ENCODE data around the gene RIOX2. TPM values are rescaled to one million over a fixed set of nuclear protein-coding genes. Genes with fewer than 3 reads are reported as not detected.

RIOX2 gene
- total RNA-seq, 1 donor from 2014 or later = 12.3 TPM

- Mint-ChIP-seq H3K27ac (ENCODE audit: unreplicated experiment) (no peak overlapping the region), H3K4me1 (ENCODE audit: low read depth, unreplicated experiment) (peaks cover 8% of the 10 kb centered on the region), H3K36me3 (ENCODE audit: unreplicated experiment) (no peaks in the 10 kb centered on the region), H3K9me3 (ENCODE audit: unreplicated experiment) (no peaks in the 10 kb centered on the region), H3K27me3 (ENCODE audit: unreplicated experiment) (peaks cover 2% of the 10 kb centered on the region), H3K4me3 (ENCODE audit: unreplicated experiment) (no peak overlapping the region)
- TF ChIP-seq CTCF (IDR thresholded peaks at IDR 0.05; ENCODE audit: partially characterized antibody, unreplicated experiment) = no peak
- DNase-seq = no peak
Measured at GRCh38 chr3:97957617-97958311, 14.5 kb downstream of the RIOX2 start.

GRCh38 chr3:97956051-97956450, 16.2 kb downstream of the RIOX2 start:
- Mint-ChIP-seq H3K4me1 (ENCODE audit: low read depth, unreplicated experiment) (no peaks in the 10 kb centered on the region), H3K9me3 (ENCODE audit: unreplicated experiment) (no peaks in the 10 kb centered on the region), H3K27me3 (ENCODE audit: unreplicated experiment) (peaks cover 2% of the 10 kb centered on the region), H3K4me3 (ENCODE audit: unreplicated experiment) (no peak overlapping the region), H3K27ac (ENCODE audit: unreplicated experiment) (no peak overlapping the region), H3K36me3 (ENCODE audit: unreplicated experiment) (no peaks in the 10 kb centered on the region)
- no peak for DNase-seq
- no peak for TF ChIP-seq CTCF (IDR thresholded peaks at IDR 0.05; ENCODE audit: partially characterized antibody, unreplicated experiment)

GRCh38 chr3:97954228-97954827, 17.9 kb downstream of the RIOX2 start:
- TF ChIP-seq CTCF (IDR thresholded peaks at IDR 0.05; ENCODE audit: partially characterized antibody, unreplicated experiment) = no peak
- no peak for DNase-seq
- Mint-ChIP-seq H3K4me1 (ENCODE audit: low read depth, unreplicated experiment) (peaks cover 12% of the 10 kb centered on the region), H3K4me3 (ENCODE audit: unreplicated experiment) (no peak overlapping the region), H3K27ac (ENCODE audit: unreplicated experiment) (no peak overlapping the region), H3K27me3 (ENCODE audit: unreplicated experiment) (peaks cover 2% of the 10 kb centered on the region), H3K36me3 (ENCODE audit: unreplicated experiment) (no peaks in the 10 kb centered on the region), H3K9me3 (ENCODE audit: unreplicated experiment) (no peaks in the 10 kb centered on the region)

GRCh38 chr3:97952872-97953271, 19.4 kb downstream of the RIOX2 start:
- no peaks in the 10 kb centered on the region for H3K36me3 Mint-ChIP-seq (ENCODE audit: unreplicated experiment)
- peaks cover 22% of the 10 kb centered on the region for H3K4me1 Mint-ChIP-seq (ENCODE audit: low read depth, unreplicated experiment)
- no peaks in the 10 kb centered on the region for H3K27me3 Mint-ChIP-seq (ENCODE audit: unreplicated experiment)
- no peak overlapping the region for H3K27ac Mint-ChIP-seq (ENCODE audit: unreplicated experiment)
- H3K9me3 Mint-ChIP-seq (ENCODE audit: unreplicated experiment) = no peaks in the 10 kb centered on the region
- H3K4me3 Mint-ChIP-seq (ENCODE audit: unreplicated experiment) = no peak overlapping the region
- TF ChIP-seq CTCF (IDR thresholded peaks at IDR 0.05; ENCODE audit: partially characterized antibody, unreplicated experiment) = no peak
- no peak for DNase-seq

GRCh38 chr3:97952280-97952679, 20.0 kb downstream of the RIOX2 start:
- Mint-ChIP-seq H3K4me3 (ENCODE audit: unreplicated experiment) (no peak overlapping the region), H3K27ac (ENCODE audit: unreplicated experiment) (no peak overlapping the region), H3K36me3 (ENCODE audit: unreplicated experiment) (no peaks in the 10 kb centered on the region), H3K9me3 (ENCODE audit: unreplicated experiment) (no peaks in the 10 kb centered on the region), H3K4me1 (ENCODE audit: low read depth, unreplicated experiment) (peaks cover 22% of the 10 kb centered on the region), H3K27me3 (ENCODE audit: unreplicated experiment) (no peaks in the 10 kb centered on the region)
- no peak for TF ChIP-seq CTCF (IDR thresholded peaks at IDR 0.05; ENCODE audit: partially characterized antibody, unreplicated experiment)
- DNase-seq = no peak
